Measurements from ENCODE around the gene SVEP1.

SVEP1 gene

DNA sequence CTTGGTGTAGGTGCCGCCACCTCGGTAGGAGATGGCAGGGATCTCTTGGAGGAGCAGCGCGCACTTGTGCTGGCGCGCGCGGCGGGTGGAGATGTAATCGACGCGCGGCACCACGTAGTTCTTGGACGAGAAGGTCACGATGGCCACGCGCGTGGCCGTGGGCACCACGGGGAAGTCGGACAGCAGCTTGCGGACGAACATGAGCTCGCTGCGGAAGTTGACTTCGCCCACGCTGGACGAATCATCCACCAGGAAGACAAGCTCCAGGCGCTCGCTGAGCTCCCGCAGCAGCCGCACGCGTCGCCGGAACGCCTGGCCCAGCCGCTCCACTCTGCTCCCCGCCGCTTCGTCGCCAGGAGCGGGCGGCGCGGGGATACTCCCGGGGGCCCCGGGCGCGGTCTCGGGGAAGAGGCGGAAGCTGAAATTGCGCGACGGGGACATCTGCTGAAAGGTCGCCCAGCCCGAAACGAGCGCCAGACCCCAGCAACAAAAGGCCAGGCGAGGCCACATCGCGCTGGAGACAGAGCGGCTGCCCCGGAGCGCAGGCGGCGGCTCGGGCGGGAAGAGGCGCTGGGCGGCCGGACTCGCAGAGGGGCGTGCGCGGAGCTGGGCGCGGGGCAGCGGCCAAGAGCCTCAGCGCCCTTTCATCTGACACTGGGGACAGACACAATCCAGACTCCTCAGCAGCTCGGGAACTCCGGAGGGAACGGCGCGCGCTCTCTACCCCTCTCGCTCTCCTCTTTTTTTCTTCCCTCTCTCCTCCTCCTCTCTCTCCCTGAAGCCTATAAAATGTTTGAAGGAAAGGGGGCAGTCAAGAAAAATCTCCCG, at the start of gene SVEP1:
SVEP1 (minus strand) TSS at position 708 of the 828 bp plus-strand sequence; CDS start at position 510, 198 bp downstream.
- H3K4me3 ChIP-seq (ENCODE audit: low read depth, low read length) = no peak within 1 kb of the TSS
- no peak for DNase-seq (ENCODE audit: low read depth)
- TF ChIP-seq, protein P1, sequence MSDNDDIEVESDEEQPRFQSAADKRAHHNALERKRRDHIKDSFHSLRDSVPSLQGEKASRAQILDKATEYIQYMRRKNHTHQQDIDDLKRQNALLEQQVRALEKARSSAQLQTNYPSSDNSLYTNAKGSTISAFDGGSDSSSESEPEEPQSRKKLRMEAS (IDR thresholded peaks at IDR 0.05; ENCODE audit: low read depth, low read length) = no peak
- TF ChIP-seq POLR2A (IDR thresholded peaks at IDR 0.05; ENCODE audit: extremely low read depth, insufficient read length) = no peak
- no peak for TF ChIP-seq MYC (IDR thresholded peaks at IDR 0.05; ENCODE audit: low read depth, low read length)
- no peak for TF ChIP-seq CTCF (IDR thresholded peaks at IDR 0.05; ENCODE audit: low read depth, low read length)

DNA sequence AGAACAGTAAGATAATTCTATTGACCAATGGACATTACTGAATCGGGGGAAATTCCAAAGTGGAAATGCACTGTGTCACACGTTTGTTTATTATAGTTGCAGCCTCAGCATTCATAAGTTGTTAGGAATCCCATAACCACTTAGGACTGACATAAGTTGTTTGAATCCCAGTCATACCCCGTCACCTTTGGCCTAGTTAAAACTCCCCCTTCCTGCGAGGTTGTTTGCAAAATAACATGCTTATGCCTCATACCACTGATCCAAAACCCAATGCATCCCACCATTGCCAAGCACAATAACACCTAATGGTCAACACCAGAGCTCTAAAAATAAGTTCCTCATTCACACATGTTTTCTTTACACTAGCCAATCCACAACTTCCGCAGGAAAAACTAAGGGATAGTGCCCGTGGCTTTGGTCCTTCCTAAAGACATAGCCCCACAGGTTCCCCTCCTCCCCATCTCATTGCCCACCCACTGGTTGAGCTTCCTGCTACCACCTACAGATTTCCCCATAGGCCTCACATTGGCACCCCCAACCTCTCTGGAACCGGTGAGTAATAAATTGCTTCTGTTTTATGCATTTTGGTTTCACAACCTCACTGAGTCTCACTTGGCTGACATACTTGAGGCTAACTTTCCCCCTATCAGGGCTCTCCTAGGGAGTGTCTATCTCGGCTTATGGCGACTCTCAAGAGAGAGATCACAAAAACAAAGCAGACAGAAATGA, 46.7 kb upstream of the SVEP1 start:
- TF ChIP-seq, protein P1 (IDR thresholded peaks at IDR 0.05; ENCODE audit: low read depth, low read length) = no peak
- TF ChIP-seq CTCF (IDR thresholded peaks at IDR 0.05; ENCODE audit: low read depth, low read length) (no peak), MYC (IDR thresholded peaks at IDR 0.05; ENCODE audit: low read depth, low read length) (no peak), POLR2A (IDR thresholded peaks at IDR 0.05; ENCODE audit: extremely low read depth, insufficient read length) (no peak)
- peak; percentile 42 for DNase-seq (ENCODE audit: low read depth)

DNA sequence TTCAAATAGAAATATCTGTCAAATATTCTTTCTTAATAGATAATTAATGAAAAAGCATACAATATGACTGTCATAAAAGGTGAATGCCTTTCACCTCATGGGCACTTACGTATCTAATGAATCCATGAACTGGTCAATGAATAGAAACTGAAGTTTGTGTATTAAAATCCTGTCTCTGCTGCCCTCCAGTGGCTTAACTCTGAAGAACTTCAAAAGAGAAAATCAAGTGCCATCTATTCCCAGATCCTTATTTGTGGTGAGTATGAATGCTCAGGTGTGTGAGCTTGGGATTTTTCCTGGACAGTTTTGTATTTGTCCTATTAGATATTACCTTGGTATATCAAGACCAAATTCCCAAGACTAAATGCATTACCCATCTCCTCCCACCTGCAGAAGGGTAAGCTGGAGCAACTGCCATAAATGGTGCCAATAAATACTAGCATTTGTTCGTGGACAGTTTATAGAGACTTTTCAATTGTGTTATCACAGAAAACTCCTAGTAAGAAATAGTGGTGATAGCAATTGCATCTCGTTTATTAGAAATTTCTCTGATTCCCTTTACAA, 44.0 kb upstream of the SVEP1 start:
- H3K4me3 ChIP-seq (ENCODE audit: low read depth, low read length) = no peak overlapping the region
- peak; percentile 60 for DNase-seq (ENCODE audit: low read depth)
- no peak for TF ChIP-seq MYC (IDR thresholded peaks at IDR 0.05; ENCODE audit: low read depth, low read length)
- TF ChIP-seq CTCF (IDR thresholded peaks at IDR 0.05; ENCODE audit: low read depth, low read length) = peak; percentile 29

More for the DNA sequence above, 46.7 kb upstream of the SVEP1 start:
- H3K4me3 ChIP-seq (ENCODE audit: low read depth, low read length) = no peak overlapping the region

DNA sequence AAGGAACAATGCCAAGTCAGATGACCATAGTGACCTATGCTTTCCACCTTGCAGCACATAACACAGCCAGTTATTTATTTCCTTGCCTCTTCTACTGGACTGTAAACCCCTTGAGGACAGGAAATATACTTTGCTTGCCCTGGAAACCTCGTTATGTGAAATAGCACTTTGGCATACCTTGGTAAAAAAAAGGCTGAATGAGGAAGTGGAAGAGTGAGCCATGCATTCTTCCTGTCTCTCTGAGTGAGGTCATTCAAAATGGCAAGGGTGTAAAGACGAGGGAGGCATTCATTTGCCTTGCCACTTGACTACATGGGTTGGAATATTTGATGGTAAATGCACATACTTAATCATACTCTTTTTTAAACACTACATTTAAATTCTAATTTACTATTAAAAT, 42.8 kb upstream of the SVEP1 start:
- TF ChIP-seq, protein P1 (IDR thresholded peaks at IDR 0.05; ENCODE audit: low read depth, low read length) = no peak
- TF ChIP-seq POLR2A (IDR thresholded peaks at IDR 0.05; ENCODE audit: extremely low read depth, insufficient read length) = no peak
- TF ChIP-seq CTCF (IDR thresholded peaks at IDR 0.05; ENCODE audit: low read depth, low read length) = no peak
- no peak for TF ChIP-seq MYC (IDR thresholded peaks at IDR 0.05; ENCODE audit: low read depth, low read length)
- H3K4me3 ChIP-seq (ENCODE audit: low read depth, low read length) = no peak overlapping the region
- DNase-seq (ENCODE audit: low read depth) = no peak

DNA sequence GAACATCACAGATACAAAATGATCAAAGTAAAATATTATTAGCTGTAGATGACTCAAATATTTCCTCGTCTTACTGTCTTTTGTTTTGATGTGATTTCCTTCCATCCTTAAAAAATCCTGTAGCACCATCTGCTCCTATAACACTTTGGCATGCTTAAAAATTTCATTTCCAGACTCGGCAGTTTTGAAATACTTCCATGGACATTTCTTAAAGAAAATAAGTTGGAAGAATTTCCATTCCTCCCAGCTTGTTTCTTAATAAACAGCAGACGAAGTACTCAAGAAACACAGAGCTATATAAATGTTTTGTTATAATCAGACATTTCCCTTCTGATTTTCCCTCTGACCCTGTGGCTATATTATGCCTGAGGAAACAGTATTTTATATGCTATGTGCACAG, 41.2 kb upstream of the SVEP1 start:
- DNase-seq (ENCODE audit: low read depth) = no peak
- TF ChIP-seq CTCF (IDR thresholded peaks at IDR 0.05; ENCODE audit: low read depth, low read length) (no peak), POLR2A (IDR thresholded peaks at IDR 0.05; ENCODE audit: extremely low read depth, insufficient read length) (no peak), MYC (IDR thresholded peaks at IDR 0.05; ENCODE audit: low read depth, low read length) (no peak)
- TF ChIP-seq, protein P1 (IDR thresholded peaks at IDR 0.05; ENCODE audit: low read depth, low read length) = no peak

More for the DNA sequence above, 41.2 kb upstream of the SVEP1 start:
- no peak overlapping the region for H3K4me3 ChIP-seq (ENCODE audit: low read depth, low read length)
